Right hindlimb (tissue), 1 donor: Measurements from ENCODE around the gene FAM53B.

Source experiments
- DNase-seq: peaks from one replicate; pipeline ENCODE4 v3.0.0-alpha.2; 2018

Gene FAM53B

GRCh38 chr10:124725791-124726190 lies 18.4 kb downstream of the FAM53B start:
- no peak for DNase-seq

DNA sequence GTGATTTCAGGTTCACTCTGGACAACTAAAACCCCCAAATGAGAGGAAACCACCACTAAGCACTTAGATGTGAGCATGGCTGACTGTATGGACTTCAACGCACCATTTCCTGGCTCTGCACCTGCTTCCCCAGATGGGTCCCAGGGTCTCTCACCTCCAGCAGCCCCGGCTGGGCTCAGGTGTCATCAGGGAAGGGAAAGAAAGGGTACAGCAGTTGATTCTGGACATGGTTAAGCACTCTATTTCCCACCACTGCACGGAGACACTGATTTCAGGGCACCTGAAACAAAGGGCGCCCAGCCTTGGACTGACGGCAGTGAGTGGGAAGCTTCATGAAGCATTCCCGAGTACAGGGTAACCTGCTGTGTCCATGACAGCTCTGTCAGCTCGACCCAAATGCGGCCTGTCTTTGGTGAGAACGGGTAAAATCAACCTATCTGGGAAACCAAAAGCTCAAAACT lies 19.0 kb downstream of the FAM53B start:
- DNase-seq, result no peak

DNA sequence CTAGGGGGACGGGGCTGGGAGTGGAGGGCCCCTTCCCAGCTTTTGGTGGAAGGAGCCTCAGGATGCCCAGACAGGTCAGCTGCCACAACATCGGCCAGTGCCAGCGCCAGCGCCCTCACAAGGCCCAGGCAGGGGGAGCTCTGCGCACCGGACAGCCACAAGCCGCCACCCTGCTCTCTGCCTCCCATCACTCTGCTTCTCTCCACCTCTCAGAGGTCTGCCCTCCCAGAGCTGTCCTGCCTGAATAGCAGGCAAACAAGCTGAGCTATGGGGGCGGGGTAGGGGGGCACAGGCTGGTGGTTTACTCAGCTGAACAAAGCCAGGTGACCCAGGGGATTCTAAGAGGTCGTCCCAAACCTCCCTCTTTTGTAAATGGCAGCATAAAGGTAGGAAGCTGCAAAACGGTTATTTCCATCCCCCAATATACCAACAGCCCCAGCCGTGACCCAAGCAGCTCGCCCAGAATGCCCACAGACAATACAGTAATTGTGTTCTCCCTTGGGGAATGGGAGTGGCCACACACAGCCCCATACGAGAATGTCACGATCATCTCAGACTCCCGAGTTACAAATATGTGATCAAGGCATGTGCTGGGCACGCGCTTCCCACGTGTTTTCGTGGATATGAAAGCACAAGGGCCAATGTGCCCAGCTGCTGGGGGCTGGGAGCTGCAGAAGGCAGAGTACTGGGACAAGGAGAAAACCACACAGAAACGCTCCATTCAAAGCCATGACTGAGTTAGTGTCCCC lies 19.7 kb downstream of the FAM53B start:
- DNase-seq, result no peak

DNA sequence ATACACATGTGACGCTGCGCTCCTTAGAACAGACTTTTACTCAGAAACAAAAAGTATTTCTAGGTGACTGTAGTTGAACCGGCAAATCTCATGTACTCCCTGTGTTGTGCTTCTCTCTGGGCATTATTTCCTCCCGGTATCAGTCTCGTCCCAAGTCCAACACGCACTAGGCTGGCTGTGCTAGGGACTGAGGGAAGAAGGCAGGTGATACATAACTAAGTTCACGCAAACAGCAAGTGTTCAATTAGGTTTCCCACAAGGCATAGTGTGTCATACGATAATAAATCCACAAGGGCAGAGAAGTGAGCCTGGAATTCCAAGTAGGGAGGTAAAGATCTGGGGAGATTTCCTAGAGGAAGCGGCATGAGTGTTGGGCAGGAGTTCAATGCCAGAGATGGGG lies 20.4 kb downstream of the FAM53B start:
- DNase-seq, result no peak

DNA sequence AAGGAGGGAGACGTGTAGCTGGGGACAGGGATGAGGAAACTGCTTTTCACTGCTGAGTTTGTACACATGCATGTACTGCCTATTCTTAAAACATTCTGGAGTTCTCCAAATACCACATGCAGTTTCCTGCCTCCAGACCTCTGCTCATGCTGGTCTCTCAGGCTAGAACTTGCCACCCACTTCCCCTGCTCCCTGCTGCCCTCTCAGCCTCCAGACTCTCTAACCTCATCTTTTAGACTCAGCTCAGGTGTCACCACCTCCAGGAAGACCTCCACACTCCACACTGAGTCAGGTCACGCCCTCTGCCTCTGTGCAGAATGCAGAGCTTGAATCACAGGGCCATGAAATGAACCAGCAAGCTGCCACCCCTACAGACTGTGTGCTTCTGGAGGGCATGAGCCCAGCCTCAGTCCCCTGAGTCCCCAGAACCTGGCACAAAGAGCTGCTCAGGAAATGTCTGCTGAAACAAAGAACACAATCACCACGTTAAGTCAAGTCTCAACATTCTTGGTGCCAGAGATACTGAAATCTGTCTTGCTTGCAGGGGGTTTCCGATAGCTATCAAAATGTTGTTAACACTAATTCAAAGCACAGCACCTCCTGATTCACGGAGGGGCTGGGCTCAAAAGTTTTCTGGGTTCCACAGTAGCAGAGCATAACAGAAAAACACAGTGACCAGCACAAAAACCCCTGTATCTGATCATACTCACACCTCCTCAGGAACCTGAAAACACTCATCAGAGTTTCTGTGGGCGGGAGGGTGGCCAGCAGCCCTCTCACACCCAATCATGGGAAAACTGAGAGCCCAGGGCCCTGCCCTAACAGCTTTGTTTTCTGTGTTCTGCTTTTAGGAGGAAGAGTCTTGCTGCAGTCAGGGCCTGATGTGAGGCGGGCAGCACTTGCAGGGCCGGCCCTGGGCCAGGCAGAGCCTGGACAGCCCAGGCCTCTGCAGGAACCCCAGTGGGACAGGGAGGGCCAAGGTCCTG lies 21.1 kb downstream of the FAM53B start:
- DNase-seq, result no peak

- DNase-seq, result no peak
Measured at GRCh38 chr10:124721330-124722045, 22.7 kb downstream of the FAM53B start.

GRCh38 chr10:124719213-124719851 lies 24.8 kb downstream of the FAM53B start:
- DNase-seq, result peak; percentile 85

- no peak for DNase-seq
Measured at GRCh38 chr10:124717911-124718741, 26.1 kb downstream of the FAM53B start.

GRCh38 chr10:124717041-124717757 lies 27.0 kb downstream of the FAM53B start:
- DNase-seq, result no peak

- DNase-seq, result no peak
Measured at GRCh38 chr10:124716369-124716768, 27.8 kb downstream of the FAM53B start.

DNA sequence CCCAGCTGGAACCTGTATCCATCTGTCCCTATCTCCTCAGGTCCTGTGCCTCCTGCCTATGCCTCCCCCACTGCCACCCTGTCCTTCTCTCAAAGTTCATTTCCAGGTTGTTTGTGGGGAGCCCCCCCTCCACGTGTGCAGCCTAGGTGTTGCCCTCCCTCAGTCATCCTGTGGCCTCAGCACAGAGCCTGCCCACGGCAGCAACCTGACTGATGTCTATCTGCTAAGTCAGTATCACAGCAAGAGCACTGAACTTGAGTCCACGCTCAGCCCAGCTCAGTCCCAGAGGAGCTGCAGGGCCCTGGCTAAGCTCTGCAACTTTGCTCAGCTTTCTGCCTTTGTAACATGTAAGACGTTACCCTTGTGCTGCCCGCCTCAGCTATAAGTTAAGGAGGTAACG lies 28.7 kb downstream of the FAM53B start:
- no peak for DNase-seq

- DNase-seq, result no peak
Measured at GRCh38 chr10:124713679-124714255, 30.4 kb downstream of the FAM53B start.

DNA sequence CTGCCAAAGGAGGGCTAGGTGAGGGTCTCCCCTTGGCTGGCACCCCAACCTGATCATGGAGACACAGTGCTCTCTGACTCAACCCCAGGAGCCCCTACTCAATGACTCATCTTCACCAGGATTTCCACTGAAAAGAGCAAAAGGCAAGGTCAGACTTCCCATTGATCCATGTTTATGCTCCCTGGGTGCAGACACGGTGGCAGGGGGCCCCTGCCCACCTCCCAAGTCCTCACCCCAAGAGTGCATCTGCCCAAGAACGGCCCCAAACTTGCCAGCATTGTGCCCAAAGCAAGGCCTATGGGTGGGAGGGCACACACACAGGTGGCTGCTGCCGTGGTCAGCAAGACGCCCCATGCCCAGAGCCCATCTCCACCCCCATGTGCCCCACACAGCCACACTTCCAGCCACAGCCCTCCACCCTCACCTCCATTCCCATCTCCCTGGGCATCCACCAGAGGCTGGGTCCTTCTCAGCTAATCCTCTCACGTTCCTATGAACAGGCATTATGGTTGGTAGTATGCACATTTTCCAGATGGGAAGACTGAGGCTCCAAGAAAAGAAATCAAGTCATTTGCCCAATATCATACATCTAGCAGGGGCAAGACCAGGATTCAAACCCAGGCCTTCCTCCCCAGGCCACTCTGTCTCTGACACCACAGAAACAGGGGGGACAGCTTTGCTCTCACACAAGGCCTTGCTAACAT lies 31.3 kb downstream of the FAM53B start:
- DNase-seq, result no peak

DNA sequence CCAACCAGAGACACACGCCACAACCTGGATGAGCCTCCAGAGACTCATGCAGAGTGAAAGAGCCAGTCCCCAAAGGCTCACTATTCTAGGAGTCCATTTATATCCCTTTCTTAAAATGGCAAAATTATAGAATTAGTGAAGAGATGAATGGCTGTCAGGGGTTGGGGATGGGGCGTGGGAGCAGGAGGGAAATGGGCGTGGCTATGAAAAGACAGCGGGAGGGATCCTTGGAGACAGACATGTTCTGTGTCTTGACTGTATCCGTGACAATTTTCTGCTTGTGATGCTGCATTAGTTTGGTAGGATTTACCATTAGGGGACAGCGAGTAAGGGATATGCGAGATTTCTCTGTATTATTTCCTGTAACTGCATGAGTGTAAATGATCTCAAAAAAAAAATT lies 33.0 kb downstream of the FAM53B start:
- no peak for DNase-seq

DNA sequence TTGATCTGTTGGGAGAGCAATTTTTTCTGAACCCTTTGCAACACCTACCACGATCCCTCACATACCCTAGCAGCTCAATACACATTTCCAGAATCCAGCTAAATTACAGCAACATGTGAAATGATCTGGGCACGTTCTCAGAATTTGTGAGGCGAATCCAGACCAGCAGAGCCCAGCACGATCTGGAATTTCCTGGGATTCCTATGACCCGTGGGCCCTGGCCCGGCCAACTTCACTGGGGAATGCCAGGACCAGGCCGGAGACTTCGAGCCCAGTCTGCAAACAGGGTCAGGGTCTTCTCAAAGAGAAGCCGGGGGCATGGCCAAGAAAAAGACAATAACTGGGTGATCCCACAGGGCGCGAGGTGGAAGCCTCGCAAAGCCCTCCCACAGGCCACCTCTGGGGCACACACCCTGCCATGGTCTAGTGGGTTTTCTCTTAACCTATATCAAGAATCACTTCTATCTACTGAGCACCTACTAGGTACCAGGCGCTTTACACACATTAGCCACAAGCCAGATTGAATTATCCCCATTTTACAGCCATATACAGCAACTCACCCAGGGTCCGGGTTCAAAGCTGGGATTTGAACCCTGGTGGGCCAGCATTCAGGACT lies 33.8 kb downstream of the FAM53B start:
- no peak for DNase-seq

DNA sequence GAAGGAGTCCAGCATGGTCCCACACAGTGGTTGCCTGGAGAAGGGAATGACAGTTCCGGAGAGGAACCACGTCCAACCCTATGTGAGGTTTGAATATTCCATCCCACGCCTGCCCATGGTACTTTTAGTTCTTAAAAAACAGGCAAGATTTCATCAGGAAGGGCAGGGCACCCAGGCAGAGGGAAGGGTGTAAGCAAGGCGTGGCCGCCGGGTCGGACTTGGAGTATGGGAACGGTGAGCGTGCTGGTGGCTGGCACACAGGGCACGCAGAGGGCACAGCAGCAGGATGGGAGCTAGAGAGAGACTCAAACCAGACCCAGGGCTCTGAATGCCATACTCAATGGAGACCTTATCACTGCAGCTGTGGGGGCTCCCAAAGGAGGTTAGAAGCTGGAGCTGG lies 34.3 kb downstream of the FAM53B start:
- DNase-seq, result no peak

DNA sequence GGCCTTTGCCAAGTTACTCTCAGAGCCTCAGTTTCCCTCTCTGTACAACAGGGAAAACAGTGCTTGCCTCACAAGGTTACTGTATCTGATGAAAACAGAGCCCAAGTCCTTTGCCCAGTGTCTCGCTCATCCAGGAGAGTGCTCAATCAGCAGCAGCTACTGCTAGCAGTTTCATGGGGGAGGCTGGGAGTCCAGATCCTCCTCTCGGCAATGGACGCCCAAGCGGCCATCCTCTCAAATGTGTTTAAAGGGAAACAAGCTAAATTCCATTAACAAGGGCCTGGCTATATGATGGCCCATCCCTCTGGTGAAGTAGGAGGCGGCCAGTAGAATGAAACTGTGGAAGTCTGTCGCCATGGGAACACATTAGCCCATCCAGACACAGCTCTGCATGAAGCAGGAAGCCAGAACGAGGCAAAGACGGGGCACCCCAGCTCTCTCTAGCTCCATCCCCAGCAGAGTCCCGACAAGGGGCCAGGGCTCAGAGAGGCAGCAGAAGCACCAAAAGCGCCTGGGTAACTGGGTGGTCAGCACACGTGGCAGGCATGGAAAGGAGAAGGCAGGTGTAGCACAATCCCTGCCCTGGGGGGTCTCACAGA lies 35.2 kb downstream of the FAM53B start:
- no peak for DNase-seq

GRCh38 chr10:124708246-124708779 lies 35.9 kb downstream of the FAM53B start:
- no peak for DNase-seq

- DNase-seq, result no peak
Measured at GRCh38 chr10:124707551-124707950, 36.6 kb downstream of the FAM53B start.
